AML-193 (cell line): ENCODE measurements around the gene NR4A1.
A peak's percentile ranks its signal among the peaks of the same experiment; 100 is the strongest.

Source experiments
- DNase-seq, 2 experiments: peaks; one replicate each; lab custom pipeline; 2025; lab: John Stamatoyannopoulos, UW

Gene NR4A1

DNA sequence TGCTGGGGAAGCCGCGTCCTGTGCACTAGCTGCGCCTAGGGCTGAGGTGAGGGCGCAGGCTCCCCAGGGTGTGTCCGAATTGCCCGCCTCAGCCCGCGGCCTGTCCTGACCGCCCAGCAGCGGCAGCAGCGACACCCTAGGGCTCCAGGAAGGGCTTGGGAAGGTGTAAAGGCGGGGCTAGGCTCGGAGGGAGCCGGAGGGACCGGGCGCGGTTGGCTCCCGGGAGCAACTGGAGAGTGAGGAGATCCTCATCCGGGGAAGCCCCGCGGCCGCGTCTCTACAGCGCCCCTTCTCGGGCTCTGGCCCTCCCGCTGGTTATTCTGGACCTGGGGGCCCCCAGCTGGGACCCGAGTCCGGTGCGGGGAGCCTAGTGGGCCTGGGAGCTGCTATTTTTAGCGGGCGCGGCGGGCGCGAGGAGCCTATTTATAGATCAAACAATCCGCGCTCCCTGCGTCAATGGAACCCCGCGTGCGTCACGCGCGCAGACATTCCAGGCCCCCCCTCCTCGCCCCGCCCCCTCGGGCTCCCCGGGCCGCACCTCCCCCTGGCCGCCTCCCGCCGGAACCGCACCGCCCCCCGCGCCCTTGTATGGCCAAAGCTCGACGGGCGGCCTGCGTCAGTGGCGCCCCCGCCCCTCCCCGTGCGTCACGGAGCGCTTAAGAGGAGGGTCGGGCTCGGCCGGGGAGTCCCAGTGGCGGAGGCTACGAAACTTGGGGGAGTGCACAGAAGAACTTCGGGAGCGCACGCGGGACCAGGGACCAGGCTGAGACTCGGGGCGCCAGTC, at the start of gene NR4A1:
TSS of gene NR4A1 (plus strand) at position 685 of the 784 bp plus-strand sequence. CDS start 2,887 bp downstream, outside the sequence.
- peak; percentile 48 to 64 for DNase-seq

DNA sequence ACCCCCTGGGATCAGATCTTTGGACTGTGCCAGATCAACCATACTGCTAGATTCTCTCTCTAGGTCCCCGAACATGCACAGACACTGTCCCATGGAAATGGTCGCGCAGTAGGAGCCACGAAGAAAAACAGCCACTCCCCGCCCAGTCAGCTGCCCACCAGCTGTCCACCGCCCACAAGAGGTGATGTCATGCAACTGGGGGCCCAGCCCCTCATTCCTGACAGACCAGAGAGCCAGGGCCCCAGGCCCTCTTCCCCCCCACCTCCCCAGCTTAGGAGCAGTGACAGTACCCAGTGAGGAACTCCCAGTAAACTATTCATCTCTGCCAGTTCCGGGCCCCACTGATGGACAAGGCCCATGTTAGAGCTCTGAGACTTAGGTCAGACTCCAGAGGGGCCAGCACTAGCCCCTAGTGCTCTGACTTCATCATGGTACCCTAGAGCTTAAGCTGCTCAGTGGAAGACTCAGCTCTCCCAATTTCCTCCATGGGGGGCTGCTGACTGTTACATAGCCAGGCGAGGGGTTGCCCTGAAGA, 48.2 kb upstream of the NR4A1 start:
- no peak for DNase-seq

DNA sequence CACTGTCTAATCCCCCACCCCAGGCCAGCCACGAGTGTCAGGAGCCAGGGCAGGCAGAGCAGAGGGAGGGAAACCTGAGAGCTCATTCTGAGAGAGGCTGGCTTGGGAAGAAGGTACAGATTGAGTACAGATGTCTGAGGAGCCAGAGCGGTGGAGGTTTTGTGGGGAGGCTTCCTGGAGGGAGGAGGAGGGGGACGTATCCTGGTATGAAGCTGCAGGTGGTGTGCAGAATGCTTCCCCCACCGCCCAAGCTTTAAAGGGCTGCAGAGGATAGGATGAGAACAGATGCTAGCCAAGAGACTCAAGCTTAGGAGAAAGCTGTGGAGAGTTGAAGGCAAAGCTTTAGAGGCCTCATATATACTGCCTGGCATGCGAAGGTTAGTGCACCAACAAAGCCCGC, 47.7 kb upstream of the NR4A1 start:
- DNase-seq = no peak

DNA sequence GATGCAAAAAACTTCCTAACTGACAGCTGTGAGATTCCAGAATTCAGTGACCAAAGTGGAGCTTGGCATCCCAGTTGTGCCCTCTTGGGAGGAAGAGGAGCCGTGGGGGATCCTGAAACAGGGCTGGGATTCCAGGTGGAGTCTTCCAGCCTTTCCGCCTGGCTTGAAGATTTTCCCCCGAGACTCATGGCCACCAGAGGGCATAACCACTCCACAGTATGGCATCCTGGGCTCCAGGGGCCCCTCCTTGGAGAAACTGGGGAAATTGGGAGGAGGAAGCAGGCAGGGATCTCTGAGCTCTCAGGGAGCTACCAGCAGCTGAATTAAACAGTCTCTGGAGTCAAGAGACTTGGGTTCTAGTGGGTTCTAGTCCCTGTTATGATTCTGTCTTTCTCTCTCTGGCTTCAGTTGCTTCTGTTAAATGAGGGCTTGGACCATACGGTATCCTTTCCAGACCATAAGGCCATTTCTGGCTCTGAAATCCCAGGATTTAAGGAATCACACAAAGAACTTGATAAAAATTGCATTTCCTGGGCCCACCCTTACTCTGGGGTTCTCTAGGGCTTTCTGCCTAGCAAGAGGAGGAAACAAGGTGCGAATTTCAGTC, 47.1 kb upstream of the NR4A1 start:
- no peak for DNase-seq

DNA sequence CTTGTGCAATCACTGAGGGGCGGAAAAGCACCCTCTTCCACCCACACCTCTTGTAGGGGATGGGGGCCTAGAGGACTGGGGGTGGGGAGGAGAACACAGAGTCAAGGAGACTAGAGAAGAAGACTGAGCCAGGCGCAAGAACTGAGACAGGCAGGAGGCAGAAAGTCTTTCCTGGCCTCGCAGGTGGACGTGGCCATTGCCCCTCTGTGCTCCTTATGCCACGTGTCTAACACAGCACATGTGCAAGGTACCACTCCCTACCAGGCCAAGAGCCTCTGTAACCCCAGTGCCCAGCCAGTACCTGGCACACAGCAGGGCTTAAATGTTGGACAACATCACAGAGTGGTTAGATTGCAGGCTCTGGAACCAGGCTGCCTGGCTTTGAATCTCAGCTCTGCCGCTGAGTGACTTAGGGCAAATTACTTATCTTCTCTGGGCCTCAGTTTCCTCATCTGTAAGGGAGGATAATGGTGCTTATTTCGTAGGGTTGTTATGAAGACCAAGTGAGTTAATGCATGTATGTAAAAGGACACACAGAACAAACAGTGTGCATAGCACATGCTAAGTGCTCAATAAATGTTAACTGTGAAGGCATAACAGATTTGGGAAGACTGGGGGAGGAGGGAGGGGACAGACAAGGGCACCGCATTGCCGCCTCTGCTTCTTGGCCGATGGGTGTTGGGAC, 45.9 kb upstream of the NR4A1 start:
- no peak for DNase-seq

DNA sequence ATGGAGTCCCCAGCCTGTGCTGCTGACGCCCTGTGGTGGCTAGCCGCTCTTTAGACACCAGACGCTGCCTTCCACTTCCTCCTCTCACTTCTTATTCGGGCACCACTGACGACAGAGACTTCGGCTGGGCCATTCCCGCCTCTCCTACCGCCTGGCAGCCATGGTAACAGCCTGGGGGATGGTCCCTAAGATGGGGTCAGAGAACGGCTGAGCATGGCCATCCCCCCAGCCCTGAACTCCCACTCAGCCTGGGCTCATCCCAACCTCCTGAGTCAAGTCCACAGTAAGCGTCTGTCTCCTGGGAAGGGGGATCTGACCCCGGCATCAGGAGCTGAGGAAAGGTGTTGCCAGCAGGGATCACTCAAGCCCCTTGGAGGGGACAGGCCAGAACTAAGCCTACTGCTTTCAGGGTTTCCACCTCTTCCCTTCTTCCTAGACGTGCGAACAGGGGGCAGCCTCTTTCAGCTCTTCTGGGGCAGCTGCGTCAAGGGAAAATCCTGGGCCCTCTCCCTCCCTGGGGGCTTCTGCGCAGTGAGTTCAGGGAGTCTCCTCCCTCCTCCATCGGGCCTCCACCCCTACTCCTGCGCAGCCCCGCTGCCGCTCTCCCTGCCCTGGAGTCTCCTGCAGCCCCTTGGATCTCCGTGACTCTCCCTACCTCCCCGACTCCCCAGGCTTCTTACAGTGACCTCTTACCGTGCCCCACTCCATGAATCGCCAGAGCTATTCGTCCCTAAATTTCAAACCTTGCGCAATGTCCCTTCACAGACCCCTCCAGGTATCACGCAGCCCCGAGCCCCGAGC, 45.1 kb upstream of the NR4A1 start:
- DNase-seq = peak; percentile 47 to 55

DNA sequence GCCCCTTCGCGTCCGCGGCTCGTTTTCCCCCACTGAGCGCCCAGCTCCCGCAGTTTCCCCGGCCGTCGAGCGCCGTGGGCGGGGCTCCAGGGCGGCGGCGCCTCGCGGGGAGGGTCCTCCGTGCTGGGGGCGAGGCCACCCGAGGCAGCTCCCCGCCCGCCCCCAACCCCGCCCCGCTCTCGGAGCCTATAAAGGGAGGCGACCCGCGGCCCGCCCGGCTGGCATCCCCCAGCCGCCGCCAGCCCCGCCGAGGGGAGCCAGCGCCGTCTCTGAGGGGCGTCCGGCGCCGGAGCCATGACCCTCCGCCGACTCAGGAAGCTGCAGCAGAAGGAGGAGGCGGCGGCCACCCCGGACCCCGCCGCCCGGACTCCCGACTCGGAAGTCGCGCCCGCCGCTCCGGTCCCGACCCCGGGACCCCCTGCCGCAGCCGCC, 44.5 kb upstream of the NR4A1 start, which contains the start of gene TAMALIN:
TSS of gene TAMALIN (plus strand) at position 221 of the 432 bp plus-strand sequence. CDS start at position 295, 74 bp downstream.
- DNase-seq = no peak

DNA sequence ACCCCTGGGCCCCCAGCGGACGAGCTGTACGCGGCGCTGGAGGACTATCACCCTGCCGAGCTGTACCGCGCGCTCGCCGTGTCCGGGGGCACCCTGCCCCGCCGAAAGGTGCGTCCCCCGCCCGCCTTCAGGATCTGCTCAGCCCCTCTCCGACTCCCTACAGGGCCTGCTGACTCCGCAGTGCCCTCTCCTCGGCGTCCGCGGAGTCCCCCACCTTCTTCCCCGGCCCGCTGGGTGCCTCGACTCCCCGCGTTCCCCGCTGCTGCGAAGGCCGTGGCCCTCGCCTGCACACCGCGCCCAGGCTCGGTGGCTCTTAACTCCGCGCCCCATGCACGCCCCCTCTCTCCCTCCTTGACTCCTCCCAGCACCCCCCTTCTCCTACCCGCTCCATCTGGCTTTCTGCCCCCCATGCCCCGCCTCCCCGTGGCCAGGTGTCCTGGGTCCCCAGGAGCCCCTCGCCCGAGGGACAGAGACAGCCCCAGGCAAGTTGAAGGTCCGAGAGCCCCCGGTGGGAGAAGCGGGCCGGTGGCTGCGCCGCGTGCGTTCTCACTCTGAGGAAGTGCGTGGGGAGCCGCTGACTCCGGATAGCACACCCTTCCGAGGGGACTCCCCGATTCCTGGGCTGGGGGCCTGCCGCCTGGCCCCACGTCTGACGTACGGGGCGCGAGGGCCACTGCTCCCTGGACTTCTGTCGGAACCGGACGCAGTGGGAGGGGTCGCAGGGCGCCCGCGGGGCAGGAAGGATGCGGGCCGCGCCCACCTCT, 43.9 kb upstream of the NR4A1 start:
- DNase-seq = no peak

DNA sequence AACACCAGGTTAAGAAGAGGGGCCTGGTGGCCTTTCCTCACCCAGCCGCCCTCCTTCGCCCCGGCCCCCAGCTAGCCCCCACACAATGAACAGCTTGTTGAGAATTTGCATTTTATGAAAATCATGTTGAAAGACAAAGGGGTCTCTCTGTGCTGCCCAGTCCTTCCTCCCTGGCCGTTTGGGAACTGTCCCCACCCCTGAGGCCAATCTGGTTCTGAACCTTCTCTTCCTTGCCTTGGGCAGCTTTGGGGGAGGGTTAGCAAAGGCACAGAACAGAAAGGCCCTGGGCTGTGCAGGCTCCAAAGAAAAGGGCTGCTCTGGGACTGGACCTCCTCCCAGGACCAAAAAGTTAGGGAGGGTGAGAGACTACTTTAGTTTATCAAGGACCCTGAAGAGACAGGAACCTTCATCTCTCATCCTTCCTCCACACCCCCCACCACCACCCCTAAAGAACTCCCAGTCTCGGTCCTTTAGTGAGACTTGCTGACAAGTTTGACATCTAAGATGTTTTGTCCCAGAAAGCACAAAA, 43.2 kb upstream of the NR4A1 start:
- DNase-seq = no peak

DNA sequence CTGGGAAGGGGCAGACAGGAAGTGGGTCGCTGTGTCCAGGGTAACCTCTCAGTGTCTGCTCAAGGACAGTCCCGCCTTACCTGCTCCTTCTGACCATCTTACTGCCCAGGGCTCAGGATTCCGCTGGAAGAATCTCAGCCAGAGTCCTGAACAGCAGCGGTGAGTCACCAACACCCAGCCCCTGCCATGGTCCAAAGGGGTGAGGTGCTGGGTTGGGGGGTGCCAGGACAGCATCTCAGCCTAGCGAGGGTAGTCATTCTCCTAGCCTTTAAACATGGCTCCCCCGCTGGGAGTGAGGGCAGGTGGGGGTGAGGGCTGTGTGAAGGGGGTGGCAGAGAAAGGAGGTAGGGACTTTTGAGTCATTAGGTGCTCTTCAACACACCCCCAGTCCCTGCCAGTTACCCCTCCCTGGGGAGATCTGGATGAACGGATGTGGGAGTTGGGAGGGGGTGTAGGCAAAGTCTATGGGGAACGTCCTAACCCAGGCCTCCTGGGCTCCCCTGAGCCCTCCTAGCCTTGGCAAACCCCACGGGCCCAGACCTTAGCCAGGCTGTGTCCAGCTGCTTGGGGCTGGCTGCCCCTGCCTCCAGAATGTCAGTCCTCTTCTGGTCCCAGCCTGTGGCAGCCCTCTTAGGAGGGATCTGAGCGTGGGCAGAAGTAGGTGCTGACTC, 42.0 kb upstream of the NR4A1 start:
- no peak for DNase-seq

DNA sequence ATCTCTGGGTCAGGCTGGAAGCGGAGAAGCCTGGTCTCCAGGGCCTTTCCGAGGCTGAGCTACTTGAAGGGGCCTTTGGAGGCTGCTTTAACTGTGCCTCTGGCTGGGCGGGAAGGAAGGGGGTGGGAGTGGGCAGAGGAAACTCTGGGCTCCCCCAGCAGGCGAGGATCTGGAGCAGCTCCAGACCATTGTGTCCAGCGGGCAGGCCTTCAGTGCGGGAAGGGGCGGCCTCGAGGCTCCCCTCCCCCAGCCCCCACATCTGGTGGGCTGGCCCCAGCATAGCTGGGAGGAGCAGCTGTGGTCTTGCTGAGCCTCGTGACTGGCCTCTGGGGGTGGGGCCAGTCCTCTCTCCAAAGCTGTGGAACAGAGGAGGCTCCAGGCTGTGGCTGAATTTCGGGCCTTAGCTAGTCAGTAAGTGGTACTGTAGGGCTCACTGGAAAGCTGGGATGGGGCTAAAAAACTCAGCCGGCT, 41.1 kb upstream of the NR4A1 start:
- no peak for DNase-seq

DNA sequence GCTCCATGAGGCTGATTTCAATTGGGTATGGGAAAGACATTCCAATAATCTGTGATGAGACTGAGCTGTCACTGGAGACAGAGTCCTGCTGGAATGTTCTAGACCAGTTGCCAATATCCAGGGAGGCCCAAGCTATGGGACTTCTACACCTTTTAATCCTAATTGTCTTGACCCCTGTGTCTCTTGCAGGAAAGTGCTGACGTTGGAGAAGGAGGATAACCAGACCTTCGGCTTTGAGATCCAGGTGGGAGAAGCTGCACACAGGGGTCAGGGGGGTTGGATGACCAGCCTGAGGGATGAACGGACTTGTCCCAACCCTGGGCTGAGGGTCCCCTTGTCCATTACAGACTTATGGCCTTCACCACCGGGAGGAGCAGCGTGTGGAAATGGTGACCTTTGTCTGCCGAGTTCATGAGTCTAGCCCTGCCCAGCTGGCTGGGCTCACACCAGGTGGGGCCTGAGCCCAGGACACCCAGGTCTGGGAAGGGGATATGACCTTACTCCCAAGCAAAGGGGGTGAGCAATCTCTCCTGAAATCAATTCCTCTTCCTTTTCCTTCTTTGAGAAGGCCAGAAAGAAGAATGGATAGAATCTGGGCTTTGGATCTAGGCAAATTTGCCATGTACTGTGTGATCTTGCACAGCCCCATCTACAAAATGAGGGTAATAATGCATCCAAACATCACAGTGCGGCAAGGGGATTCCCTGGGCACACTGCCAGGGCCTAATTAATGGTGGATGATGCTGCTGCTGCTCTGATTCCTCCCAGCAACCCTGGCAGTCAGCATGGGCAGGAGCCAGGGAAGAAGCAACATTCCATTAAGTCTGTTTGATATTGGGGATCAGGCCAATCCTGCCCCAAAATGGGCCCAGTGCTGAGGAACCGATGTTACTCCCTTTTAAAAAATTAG, 40.3 kb upstream of the NR4A1 start:
- DNase-seq = no peak

DNA sequence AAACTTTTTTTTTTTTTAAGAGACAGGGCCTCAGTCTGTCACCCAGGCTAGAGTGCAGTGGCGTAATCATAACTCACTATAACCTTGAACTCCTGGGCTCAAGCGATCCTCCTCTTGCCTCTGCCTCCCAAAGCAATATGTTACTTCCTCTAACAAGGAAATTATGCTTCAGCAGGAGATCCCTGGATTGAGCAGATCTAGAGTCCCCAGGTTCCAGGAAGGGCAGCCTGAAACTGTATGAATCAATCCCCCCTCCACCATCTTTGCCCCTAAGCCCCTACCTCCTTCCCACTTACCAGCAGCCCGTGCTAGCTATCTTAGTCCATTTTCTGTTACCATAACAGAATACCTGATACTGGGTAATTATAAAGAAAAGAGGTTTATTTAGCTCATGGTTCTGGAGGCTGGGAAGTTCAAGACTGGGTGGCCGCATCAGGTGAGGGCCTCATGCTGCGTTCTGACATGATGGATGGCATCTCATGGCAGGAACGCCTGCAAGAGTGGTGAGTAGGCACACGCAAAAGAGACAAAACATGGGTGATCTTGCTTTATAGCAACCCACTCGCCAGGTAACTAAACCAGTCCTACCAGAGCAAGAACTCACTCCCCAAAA, 39.5 kb upstream of the NR4A1 start:
- DNase-seq = no peak

DNA sequence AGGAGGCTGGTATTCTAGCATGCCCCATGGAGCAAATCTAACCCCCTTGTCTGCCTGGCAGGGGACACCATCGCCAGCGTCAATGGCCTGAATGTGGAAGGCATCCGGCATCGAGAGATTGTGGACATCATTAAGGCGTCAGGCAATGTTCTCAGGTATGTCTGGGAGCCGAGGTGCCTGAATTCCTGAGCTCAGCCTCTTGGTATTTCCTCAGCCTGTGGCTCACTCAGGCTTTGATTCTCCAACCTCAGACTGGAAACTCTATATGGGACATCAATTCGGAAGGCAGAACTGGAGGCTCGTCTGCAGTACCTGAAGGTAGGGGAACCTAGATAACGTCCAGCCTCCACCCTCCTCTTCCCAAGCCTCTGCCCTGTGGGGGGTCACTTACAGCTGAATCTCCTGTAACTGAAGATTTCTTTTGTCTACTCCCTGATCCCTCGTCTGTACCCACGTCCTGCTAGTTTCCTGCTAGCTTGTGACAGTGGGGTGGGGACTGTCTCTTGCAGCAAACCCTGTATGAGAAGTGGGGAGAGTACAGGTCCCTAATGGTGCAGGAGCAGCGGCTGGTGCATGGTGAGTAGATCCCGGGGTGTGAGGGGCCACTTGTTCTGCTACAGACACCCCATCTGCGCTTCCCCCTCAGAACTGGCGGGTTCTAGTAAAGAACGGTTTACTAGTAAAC, 37.5 kb upstream of the NR4A1 start:
- no peak for DNase-seq

DNA sequence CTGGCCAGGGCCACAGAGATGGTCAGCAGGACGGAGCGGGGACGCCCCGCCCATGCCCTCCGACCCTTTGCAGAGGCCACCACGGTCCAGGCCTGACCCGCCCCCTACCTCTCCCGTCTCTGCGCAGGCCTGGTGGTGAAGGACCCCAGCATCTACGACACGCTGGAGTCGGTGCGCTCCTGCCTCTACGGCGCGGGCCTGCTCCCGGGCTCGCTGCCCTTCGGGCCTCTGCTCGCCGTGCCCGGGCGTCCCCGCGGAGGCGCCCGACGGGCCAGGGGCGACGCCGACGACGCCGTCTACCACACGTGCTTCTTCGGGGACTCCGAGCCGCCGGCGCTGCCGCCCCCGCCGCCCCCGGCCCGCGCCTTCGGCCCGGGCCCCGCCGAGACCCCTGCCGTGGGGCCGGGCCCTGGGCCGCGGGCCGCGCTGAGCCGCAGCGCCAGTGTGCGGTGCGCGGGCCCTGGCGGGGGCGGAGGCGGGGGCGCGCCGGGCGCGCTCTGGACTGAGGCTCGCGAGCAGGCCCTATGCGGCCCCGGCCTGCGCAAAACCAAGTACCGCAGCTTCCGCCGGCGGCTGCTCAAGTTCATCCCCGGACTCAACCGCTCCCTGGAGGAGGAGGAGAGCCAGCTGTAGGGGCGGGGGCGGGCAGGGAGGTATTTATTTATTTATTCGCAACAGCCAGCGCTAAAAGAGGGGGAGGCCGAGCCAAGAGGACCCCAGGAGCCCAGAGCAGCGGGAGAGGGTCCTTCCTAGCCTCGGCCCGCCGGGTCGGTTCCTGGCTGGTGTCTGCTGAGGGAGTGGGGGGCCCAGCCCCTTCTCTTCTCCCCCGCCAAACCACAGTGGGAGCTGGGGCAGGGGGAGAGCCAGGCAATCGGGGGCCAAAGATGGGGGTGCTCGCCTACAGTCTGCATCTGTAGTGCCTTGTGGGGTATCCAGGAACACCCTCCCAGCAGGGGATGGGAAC, 36.4 kb upstream of the NR4A1 start:
- no peak for DNase-seq

DNA sequence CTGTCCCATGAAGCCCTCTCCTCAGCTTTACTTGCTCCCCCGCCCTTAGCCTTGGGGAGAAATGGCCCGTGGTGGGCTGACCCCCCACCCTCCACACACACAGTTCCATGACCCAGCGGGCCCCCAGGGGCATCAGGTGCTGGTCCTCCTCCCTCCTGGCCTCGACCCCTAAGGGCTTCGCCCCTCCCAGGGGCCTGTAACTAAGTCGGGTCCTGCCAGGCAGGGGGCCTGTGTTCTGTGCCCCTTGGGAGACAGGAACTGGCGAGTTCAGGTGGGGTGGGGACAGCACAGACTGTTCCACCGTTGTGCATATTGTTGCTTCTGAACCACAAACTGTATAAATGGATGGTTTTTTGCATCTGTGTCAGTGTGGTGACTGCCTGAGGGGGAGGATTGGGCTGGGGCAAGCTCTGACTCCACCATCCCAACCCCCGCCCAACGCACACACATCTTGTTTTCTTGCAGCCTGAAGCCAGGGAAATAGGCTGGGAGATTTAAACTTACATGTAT, 35.7 kb upstream of the NR4A1 start:
- DNase-seq = no peak
